Measurements from ENCODE around the gene NIPBL.

The NIPBL gene

DNA sequence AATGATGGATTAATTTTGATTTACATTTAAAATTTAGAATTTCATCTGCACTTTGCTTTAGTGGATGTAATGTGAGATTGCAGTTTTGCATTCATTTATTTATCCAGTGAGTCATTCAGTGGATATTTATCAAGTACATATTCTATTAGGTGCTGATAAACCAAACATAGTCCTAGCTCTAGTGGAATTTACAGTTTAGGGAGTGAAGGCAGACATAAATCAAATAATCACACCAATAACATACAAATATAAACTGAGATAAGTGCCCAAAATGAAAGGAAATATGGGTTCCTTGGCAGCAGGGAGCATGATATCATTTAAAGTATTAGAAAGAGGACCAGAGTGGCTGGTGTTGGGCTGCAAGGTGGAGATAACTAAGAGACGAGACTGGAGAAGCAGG is 14.7 kb upstream of the NIPBL start:
- peaks cover 20% of the 10 kb centered on the region for H3K9me3 Mint-ChIP-seq
- DNase-seq = no peak
- TF ChIP-seq, protein P1, sequence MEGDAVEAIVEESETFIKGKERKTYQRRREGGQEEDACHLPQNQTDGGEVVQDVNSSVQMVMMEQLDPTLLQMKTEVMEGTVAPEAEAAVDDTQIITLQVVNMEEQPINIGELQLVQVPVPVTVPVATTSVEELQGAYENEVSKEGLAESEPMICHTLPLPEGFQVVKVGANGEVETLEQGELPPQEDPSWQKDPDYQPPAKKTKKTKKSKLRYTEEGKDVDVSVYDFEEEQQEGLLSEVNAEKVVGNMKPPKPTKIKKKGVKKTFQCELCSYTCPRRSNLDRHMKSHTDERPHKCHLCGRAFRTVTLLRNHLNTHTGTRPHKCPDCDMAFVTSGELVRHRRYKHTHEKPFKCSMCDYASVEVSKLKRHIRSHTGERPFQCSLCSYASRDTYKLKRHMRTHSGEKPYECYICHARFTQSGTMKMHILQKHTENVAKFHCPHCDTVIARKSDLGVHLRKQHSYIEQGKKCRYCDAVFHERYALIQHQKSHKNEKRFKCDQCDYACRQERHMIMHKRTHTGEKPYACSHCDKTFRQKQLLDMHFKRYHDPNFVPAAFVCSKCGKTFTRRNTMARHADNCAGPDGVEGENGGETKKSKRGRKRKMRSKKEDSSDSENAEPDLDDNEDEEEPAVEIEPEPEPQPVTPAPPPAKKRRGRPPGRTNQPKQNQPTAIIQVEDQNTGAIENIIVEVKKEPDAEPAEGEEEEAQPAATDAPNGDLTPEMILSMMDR (IDR thresholded peaks at IDR 0.05) = no peak
- peaks cover 4% of the 10 kb centered on the region for H3K27me3 Mint-ChIP-seq (ENCODE audit: low read depth, poor library complexity)
- no peaks in the 10 kb centered on the region for H3K4me1 Mint-ChIP-seq
- H3K4me3 Mint-ChIP-seq = no peak overlapping the region
- no peak overlapping the region for H3K27ac Mint-ChIP-seq
- H3K36me3 Mint-ChIP-seq (ENCODE audit: low read depth) = peaks cover 20% of the 10 kb centered on the region

DNA sequence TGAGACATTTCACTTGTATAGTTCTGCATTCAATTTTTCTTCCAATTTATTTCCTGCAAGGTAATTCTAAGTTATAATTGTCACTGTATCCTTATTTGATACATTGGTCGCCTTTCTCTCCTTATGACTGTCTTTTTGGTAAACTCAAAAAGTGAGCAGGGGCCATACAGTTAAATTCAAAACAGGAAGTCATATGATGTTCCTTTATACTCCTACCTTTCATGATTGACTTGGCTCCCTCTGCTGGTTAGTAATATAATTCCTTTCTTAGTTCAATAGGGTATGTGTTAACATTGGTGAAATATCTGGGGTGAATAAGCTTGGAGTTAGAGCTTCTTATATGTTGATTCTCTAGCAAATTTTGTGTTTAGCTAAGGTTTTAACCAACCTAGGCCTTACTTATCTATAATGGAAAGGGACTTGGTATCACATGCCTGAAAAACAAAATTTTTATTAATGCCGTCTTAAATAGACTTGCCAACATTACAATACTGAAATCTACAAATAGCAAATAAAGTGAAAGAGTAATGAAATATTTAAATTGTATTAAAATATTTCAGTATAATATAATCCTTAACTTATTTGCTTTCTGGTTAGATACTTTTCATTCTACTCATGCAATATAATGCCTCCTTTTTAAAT is 6.0 kb upstream of the NIPBL start:
- Mint-ChIP-seq H3K36me3 (ENCODE audit: low read depth) (peaks cover 40% of the 10 kb centered on the region), H3K9me3 (peaks cover 16% of the 10 kb centered on the region), H3K4me3 (no peak overlapping the region), H3K27ac (no peak overlapping the region), H3K27me3 (ENCODE audit: low read depth, poor library complexity) (no peaks in the 10 kb centered on the region), H3K4me1 (peaks cover 50% of the 10 kb centered on the region)
- DNase-seq = peak; percentile 8
- TF ChIP-seq, protein P1 (IDR thresholded peaks at IDR 0.05) = peak; percentile 73

DNA sequence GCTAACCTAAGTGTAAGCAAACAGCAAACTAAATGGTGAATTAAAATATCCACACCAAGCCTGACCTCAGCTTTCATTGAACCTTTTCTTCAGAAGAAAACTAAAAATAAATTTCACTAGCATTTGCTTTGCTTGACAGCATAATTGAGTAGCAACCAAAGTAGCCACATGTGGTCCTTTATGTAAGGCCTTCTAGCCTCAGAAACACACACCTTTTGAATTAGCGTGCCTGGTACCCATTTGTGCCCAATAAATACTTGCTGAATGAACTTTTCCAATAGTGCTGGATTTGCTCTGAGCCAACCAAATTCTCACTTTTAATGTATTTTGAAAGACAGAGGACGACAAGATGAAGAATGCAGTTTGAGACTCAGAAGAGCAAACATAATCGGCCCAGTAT is 2.1 kb upstream of the NIPBL start:
- H3K27me3 Mint-ChIP-seq (ENCODE audit: low read depth, poor library complexity) = no peaks in the 10 kb centered on the region
- peaks cover 66% of the 10 kb centered on the region for H3K4me1 Mint-ChIP-seq
- H3K4me3 Mint-ChIP-seq = peak overlapping the region; percentile 92
- DNase-seq = no peak
- no peaks in the 10 kb centered on the region for H3K9me3 Mint-ChIP-seq
- TF ChIP-seq, protein P1 (IDR thresholded peaks at IDR 0.05) = no peak
- no peak overlapping the region for H3K27ac Mint-ChIP-seq
- H3K36me3 Mint-ChIP-seq (ENCODE audit: low read depth) = peaks cover 12% of the 10 kb centered on the region

DNA sequence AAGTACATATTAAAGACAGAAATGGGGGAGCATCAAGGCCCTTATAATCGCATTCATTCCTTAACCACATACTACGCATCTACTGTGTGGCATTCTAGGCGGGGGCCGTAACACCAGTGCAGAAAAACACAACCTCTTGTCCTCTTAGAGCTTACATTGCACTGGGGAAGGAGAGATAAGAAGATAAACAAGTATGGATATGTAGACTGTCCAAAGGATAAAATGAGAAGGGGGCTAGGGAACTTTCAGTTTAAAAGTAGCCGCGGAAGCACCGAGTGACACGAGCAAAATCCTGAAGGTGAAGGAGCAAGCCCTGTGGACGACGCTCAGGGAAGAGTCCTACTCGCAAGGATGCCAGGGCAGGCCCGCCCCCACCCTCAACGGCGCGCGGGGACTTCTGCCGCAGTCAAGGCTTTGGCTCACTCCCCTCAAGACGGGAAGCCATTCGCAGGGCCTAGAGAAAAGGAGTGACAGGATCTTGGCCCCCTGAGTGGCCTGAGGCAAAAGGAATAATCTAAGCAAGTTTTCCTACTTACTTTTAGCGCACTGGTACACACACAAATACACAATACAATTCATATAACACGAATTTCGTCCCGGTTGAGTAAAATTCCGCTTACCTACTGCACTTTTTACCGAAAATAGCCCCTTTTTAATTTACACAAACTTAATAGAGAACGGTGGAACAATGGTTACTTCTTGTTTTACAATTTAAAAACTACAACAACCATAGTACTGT is 1.3 kb upstream of the NIPBL start:
- TF ChIP-seq, protein P1 (IDR thresholded peaks at IDR 0.05) = no peak
- peak overlapping the region; percentile 92 for H3K4me3 Mint-ChIP-seq

DNA sequence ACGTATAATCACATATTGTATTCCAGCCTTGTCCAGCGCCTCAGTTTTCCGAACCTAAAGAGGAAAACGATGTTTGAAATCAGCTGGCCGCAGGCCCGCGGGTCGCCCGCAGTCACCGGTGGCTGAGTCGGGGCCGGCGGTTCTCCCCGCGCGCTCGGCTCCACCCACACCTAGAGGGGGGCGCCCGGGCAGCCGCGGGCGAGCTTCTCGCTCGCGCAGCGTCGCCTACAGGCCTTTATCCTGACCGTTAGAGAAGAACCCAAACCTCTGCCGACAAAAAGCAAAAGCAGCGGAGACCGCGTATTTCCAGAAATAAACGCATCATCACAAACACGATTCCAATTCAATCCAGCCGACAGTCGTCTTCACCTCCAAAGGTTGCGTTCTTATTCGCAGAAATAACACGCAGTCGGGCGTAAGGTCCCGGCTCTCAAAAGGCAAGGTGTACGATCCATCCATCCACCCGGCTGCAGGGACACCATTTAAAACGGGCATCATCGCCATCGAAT is 725 bp upstream of the NIPBL start:
- H3K36me3 Mint-ChIP-seq (ENCODE audit: low read depth) = peaks cover 7% of the 10 kb centered on the region
- peaks cover 68% of the 10 kb centered on the region for H3K4me1 Mint-ChIP-seq
- H3K4me3 Mint-ChIP-seq = peak overlapping the region; percentile 92
- peak; percentile 80 for DNase-seq
- H3K27ac Mint-ChIP-seq = peak overlapping the region; percentile 100
- no peaks in the 10 kb centered on the region for H3K27me3 Mint-ChIP-seq (ENCODE audit: low read depth, poor library complexity)
- H3K9me3 Mint-ChIP-seq = no peaks in the 10 kb centered on the region
- TF ChIP-seq, protein P1 (IDR thresholded peaks at IDR 0.05) = peak; percentile 26

More for the DNA sequence above, 1.3 kb upstream of the NIPBL start:
- peak; percentile 68 for DNase-seq
- H3K36me3 Mint-ChIP-seq (ENCODE audit: low read depth) = peaks cover 11% of the 10 kb centered on the region
- H3K9me3 Mint-ChIP-seq = no peaks in the 10 kb centered on the region
- H3K27ac Mint-ChIP-seq = peak overlapping the region; percentile 73
- peaks cover 68% of the 10 kb centered on the region for H3K4me1 Mint-ChIP-seq
- no peaks in the 10 kb centered on the region for H3K27me3 Mint-ChIP-seq (ENCODE audit: low read depth, poor library complexity)
